ENCODE data around the gene EMC1.

The EMC1 gene

GRCh38 chr1:19251305-19252196 is at the start of gene EMC1, which contains the start of gene MRTO4:
Gene EMC1 (minus strand): TSS chr1:19251524. CDS start chr1:19251509, 15 bp downstream.
Gene MRTO4 (plus strand): TSS chr1:19251805. CDS start chr1:19251836, 31 bp downstream.
- TF ChIP-seq ZFX (IDR thresholded peaks at IDR 0.05; ENCODE audit: borderline replicate concordance): no peak
- TF ChIP-seq, protein P1, sequence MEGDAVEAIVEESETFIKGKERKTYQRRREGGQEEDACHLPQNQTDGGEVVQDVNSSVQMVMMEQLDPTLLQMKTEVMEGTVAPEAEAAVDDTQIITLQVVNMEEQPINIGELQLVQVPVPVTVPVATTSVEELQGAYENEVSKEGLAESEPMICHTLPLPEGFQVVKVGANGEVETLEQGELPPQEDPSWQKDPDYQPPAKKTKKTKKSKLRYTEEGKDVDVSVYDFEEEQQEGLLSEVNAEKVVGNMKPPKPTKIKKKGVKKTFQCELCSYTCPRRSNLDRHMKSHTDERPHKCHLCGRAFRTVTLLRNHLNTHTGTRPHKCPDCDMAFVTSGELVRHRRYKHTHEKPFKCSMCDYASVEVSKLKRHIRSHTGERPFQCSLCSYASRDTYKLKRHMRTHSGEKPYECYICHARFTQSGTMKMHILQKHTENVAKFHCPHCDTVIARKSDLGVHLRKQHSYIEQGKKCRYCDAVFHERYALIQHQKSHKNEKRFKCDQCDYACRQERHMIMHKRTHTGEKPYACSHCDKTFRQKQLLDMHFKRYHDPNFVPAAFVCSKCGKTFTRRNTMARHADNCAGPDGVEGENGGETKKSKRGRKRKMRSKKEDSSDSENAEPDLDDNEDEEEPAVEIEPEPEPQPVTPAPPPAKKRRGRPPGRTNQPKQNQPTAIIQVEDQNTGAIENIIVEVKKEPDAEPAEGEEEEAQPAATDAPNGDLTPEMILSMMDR (IDR thresholded peaks at IDR 0.05): no peak
- H3K27ac ChIP-seq: peak within 1 kb of the TSS; percentile 93

DNA sequence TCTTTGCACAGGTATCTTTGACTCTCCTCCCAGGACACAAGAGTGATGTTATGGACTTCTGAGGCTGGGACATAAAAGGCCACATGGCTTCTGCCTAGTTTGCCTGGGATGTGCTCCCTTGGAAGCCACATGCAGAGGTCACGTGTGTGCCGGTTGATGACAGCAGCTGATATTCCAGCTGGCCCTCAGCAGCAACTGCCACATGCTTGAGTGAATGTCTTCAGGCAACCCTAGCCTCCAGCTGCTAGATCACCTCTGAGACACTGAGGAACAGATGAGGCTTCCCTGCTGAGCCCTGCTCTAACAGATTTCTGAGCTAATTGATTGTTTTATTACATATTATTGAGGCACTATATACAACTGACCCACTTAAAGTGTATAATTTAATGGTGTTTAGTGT is 48.9 kb upstream of the EMC1 start:
- no peak for TF ChIP-seq ZFX (IDR thresholded peaks at IDR 0.05; ENCODE audit: borderline replicate concordance)
- TF ChIP-seq, protein P1 (IDR thresholded peaks at IDR 0.05): no peak
- H3K27ac ChIP-seq: no peak overlapping the region

GRCh38 chr1:19294638-19295037 is 43.3 kb upstream of the EMC1 start:
- no peak for TF ChIP-seq ZFX (IDR thresholded peaks at IDR 0.05; ENCODE audit: borderline replicate concordance)
- TF ChIP-seq, protein P1 (IDR thresholded peaks at IDR 0.05): no peak
- H3K27ac ChIP-seq: no peak overlapping the region

GRCh38 chr1:19289244-19289643 is 37.9 kb upstream of the EMC1 start:
- TF ChIP-seq ZFX (IDR thresholded peaks at IDR 0.05; ENCODE audit: borderline replicate concordance): no peak
- TF ChIP-seq, protein P1 (IDR thresholded peaks at IDR 0.05): no peak

DNA sequence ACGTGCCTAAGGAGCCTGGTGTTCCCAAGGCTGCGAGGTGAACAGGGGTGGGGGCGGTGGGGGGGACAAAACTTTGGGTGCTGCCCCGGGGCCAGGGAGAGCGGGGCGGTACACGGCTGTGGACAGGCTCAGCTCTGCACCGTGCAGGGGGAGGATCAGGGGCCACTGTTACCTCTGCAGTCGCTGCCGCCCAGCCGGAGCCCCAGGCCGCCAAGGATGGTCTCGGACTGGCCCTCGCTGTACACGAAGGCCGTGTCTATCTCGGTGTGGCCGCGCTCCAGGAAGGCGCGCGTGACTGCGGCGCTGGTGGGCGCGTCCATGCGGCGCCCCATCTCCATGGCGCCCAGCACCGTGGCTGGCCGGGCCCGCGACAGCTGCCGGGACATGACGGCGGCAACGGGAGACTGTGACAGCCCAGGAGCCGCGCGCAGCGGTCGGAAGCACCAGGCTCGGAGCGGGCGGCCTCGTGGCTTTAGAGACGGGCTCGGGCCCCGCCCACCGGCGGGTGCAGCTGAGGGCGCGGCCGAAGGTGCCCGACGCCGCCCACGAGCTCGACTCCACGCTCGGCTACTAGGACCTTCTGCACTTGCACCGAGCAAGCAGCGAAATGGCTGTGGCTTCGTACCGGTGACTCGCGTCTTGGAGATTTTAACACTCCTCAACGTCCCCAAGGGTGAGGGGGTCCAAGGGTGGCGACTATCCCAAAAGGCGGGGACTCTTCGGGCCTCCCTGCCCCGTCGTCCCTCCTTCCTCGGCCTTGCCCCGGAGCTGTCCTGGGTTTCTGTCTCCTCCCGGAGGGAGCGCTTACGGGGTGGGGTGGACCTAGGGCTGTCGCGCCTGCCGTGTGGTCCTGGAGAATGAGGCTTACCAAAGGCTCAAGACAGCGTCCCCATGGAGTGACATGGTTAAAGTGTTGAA is 37.3 kb upstream of the EMC1 start, which contains the start of gene AKR7A3:
Gene AKR7A3 (minus strand): TSS at position 447 of the 918 bp plus-strand sequence. CDS start 61 bp downstream, at position 386.
- peak within 1 kb of the TSS; percentile 77 for H3K27ac ChIP-seq

More at GRCh38 chr1:19289244-19289643, 37.9 kb upstream of the EMC1 start:
- H3K27ac ChIP-seq: peak overlapping the region; percentile 77

DNA sequence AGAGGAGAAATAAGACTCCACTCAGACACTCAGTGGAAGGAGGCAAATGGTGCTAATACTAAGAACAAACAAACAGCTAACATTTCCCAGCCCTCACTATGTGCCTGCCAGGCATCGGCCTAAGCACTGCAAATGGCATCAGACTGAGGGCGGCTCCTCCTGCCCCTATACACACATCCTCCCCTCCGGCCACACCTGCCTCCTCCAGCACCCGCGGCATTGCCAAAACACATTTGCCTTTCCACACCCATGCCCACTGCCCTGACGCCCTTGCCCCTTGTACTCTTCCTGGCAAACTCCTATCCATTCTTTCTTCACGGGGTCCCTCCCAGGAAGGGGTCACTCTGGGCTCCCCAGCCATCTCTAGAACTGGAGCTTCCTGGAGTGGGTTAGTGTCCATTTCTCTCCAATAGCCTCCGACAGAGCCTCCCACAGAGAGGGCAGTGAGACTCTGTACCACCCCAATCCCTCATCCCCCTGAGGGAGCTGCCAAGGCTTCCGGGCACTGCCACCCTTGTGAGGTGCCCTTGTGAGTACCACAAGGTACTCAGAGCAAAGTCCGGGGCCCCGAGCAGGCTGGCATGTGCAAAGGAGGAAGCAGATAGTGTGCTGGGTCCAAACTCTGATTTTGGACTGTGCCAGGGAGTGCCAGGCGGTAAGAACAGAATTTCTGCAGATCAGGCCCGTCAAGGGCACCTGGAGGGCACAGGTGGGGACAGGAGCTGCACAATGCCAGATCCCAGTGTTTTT is 36.3 kb upstream of the EMC1 start:
- TF ChIP-seq ZFX (IDR thresholded peaks at IDR 0.05; ENCODE audit: borderline replicate concordance): no peak
- TF ChIP-seq, protein P1 (IDR thresholded peaks at IDR 0.05): no peak

DNA sequence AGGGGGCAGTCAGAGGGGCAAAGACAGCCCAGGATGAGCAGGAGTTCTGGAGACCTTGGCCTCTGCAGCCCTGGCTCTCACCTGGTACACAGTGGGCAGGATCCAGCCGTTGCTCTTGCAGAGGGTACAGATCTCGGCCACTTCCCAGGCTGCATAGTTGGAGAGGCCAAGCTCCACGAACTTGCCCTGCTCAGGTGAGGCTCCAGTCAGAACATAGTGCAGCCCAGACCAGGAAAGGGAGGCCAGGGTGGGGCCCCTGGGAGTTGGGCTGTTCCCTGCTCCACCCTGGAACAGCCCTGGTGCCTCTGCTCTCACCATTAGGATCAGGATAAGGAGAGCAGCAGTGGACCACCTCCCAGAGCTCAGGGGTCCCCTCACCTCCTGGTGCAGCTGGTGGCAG is 34.5 kb upstream of the EMC1 start:
- peak overlapping the region; percentile 77 for H3K27ac ChIP-seq

More for the DNA sequence above, 36.3 kb upstream of the EMC1 start:
- peak overlapping the region; percentile 77 for H3K27ac ChIP-seq

DNA sequence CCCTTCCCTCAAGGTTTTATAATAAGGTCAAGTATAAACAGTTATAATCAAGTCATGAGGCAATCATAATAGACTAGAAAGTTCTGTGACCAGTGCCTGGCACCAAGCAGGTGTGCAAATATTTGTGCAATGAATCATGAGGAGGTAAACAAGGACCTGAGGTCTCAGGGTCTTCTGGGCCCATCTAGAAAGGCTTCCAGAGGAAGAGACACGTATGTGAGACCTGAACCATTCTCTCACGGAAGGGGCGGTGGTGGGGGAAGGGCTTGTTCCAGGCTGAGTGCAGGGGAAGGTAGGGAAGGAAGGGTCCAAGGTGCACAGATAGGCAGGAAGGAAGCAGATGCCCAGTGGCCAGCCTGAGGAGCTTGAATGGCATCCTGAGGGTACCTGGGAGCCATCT is 34.0 kb upstream of the EMC1 start:
- peak overlapping the region; percentile 77 for H3K27ac ChIP-seq
